Keratinocyte (primary cell): ENCODE measurements around the gene PCCA. TPM values are rescaled to one million over a fixed set of nuclear protein-coding genes. Genes with fewer than 3 reads are reported as not detected.

Experiments
- DNase-seq: peaks from one replicate; pipeline ENCODE4 v3.0.0-alpha.2; 2011; ENCODE audit warnings: low read depth, missing footprints, low spot score
- FAIRE-seq: peaks from 2 replicates; lab custom pipeline; 2011; peaks lifted over from hg19 to GRCh38; lab: Jason Lieb, UNC
- H2AFZ ChIP-seq: 2 replicates; pipeline ENCODE4 v1.6.0; 2012; ENCODE audit warnings: low read length, control low read depth, inconsistent platforms; ENCODE audit not compliant: control insufficient read depth
- H3K27ac ChIP-seq: 2 replicates; pipeline ENCODE4 v1.5.1; 2011; ENCODE audit warnings: low read length; ENCODE audit not compliant: control insufficient read depth, insufficient read depth
- H3K27me3 ChIP-seq: 3 replicates; pipeline ENCODE4 v1.6.0; 2011; ENCODE audit warnings: low read length; ENCODE audit not compliant: control insufficient read depth, insufficient read depth; ENCODE audit errors: extremely low read depth
- H3K36me3 ChIP-seq, 2 experiments: 2 replicates in 1 of 2; 3 replicates in 1 of 2; pipeline ENCODE4 v1.5.1; 2011; ENCODE audit warnings: low read length in 2 of 2, mild to moderate bottlenecking in 1 of 2; ENCODE audit not compliant: control insufficient read depth in 2 of 2, insufficient read depth in 2 of 2; ENCODE audit errors: extremely low read depth in 1 of 2
- H3K4me1 ChIP-seq: 3 replicates; pipeline ENCODE4 v1.5.1; 2011; ENCODE audit warnings: low read length; ENCODE audit not compliant: control insufficient read depth, insufficient read depth; ENCODE audit errors: extremely low read depth
- H3K4me2 ChIP-seq: 3 replicates; pipeline ENCODE4 v1.6.0; 2011; ENCODE audit warnings: low read depth, low read length; ENCODE audit not compliant: control insufficient read depth, insufficient read depth; ENCODE audit errors: extremely low read depth
- H3K4me3 ChIP-seq, 3 experiments: fragments of 200-600 bp in 1 of 3; sonication (generic) in 1 of 3; 2 replicates in 2 of 3; 3 replicates in 1 of 3; pipeline ENCODE4 v1.5.1; 2011 to 2016; ENCODE audit warnings: low read length in 3 of 3, mild to moderate bottlenecking in 3 of 3, control low read depth in 2 of 3, inconsistent platforms in 1 of 3, low read depth in 1 of 3, mixed read lengths in 1 of 3, mixed run types in 1 of 3, moderate library complexity in 1 of 3; ENCODE audit not compliant: control insufficient read depth in 2 of 3, insufficient read depth in 2 of 3; ENCODE audit errors: extremely low read depth in 1 of 3
- H3K79me2 ChIP-seq: 2 replicates; pipeline ENCODE4 v1.6.0; 2012; ENCODE audit warnings: low read length; ENCODE audit not compliant: control insufficient read depth, insufficient read depth
- H3K9ac ChIP-seq: 3 replicates; pipeline ENCODE4 v1.6.0; 2011; ENCODE audit warnings: low read length; ENCODE audit not compliant: control insufficient read depth, insufficient read depth; ENCODE audit errors: extremely low read depth
- H3K9me1 ChIP-seq: 3 replicates; pipeline ENCODE4 v1.6.0; 2011; ENCODE audit warnings: low read length; ENCODE audit not compliant: control insufficient read depth, insufficient read depth; ENCODE audit errors: extremely low read depth
- H3K9me3 ChIP-seq: 2 replicates; pipeline ENCODE4 v1.5.1; 2012; ENCODE audit warnings: low read depth, low read length; ENCODE audit not compliant: control insufficient read depth
- H4K20me1 ChIP-seq: 3 replicates; pipeline ENCODE4 v1.6.0; 2011; ENCODE audit warnings: low read length; ENCODE audit not compliant: control insufficient read depth, insufficient read depth; ENCODE audit errors: extremely low read depth
- CTCF ChIP-seq, 3 experiments: IDR thresholded peaks in 1 of 3; conservative IDR thresholded peaks in 1 of 3; optimal IDR thresholded peaks in 1 of 3; 2 replicates in 2 of 3; 3 replicates in 1 of 3; pipeline versions ENCODE3 to v1.5.1; 2011; ENCODE audit warnings: low read length in 3 of 3, mild to moderate bottlenecking in 3 of 3, moderate library complexity in 2 of 3, control low read depth in 1 of 3, inconsistent platforms in 1 of 3; ENCODE audit not compliant: insufficient read depth in 2 of 3; ENCODE audit errors: extremely low read depth in 1 of 3
- EZH2 ChIP-seq: IDR thresholded peaks from one replicate; pipeline ENCODE4 v1.6.1; 2012; ENCODE audit warnings: inconsistent platforms, mild to moderate bottlenecking, low read length, moderate library complexity
- dilution Hi-C: fragments of 300-500 bp; cut with MboI; formaldehyde crosslinking; loops from one replicate; pipeline ENCODE4 v1.7.0; 2020; ENCODE audit warnings: low sequenced_read_pairs; ENCODE audit not compliant: extremely low pct_ligation_motif_present
- polyA plus RNA-seq, 5 experiments: library from polyadenylated mRNA; depleted of rRNA in 3 of 5; stranded (reverse) in 3 of 5; stranded (forward) in 1 of 5; unstranded in 1 of 5; fragments of >200 nt; gene quantifications; 1 replicate in 1 of 5; 2 replicates in 3 of 5; 3 replicates in 1 of 5; pipeline versions ENCODE4 v1.2.1 to v1.2.3, GENCODE V29; 2011 to 2012; ENCODE audit warnings: missing spikeins in 2 of 5, low read depth in 1 of 5, low replicate concordance in 1 of 5

The PCCA gene
- polyA plus RNA-seq, 1 donor (not counting 4 experiments of a cell fraction or from before 2014, with no cell fraction given), result 8.1 TPM

GRCh38 chr13:100512422-100512821 lies 423.5 kb downstream of the PCCA start:
- no peaks in the 10 kb centered on the region for H3K27me3 ChIP-seq
- FAIRE-seq (no peak), DNase-seq (no peak)
- TF ChIP-seq CTCF (optimal IDR thresholded peaks at IDR 0.05 in 1 of 3, IDR thresholded peaks at IDR 0.05 in 1 of 3, conservative IDR thresholded peaks at IDR 0.05 in 1 of 3; ENCODE audit: extremely low read depth in 1 of 3, insufficient read depth in 2 of 3, low read length in 3 of 3) (no peak), EZH2 (no peak)
- no peaks in the 10 kb centered on the region for H3K4me1 ChIP-seq
- H3K9ac ChIP-seq, result no peak overlapping the region
- no peaks in the 10 kb centered on the region for H4K20me1 ChIP-seq
- no peak overlapping the region for H3K4me2 ChIP-seq
- dilution Hi-C loops, result no loop called here
- H3K79me2 ChIP-seq, result no peaks in the 10 kb centered on the region
- H3K4me3 ChIP-seq, result no peak overlapping the region
- no peak overlapping the region for H3K27ac ChIP-seq
- H3K36me3 ChIP-seq, result peaks cover 0 to 3% of the 10 kb centered on the region in 2 experiments
- no peak overlapping the region for H2AFZ ChIP-seq
- H3K9me1 ChIP-seq, result no peaks in the 10 kb centered on the region
- H3K9me3 ChIP-seq, result no peaks in the 10 kb centered on the region

GRCh38 chr13:100513171-100513570 lies 424.3 kb downstream of the PCCA start:
- DNase-seq (no peak), FAIRE-seq (no peak)
- Histone ChIP-seq H3K4me2 (no peak overlapping the region), H3K27ac (no peak overlapping the region), H3K27me3 (no peaks in the 10 kb centered on the region), H3K79me2 (no peaks in the 10 kb centered on the region), H2AFZ (no peak overlapping the region), H3K36me3 (peaks cover 0 to 3% of the 10 kb centered on the region in 2 experiments), H4K20me1 (no peaks in the 10 kb centered on the region), H3K9ac (no peak overlapping the region), H3K4me3 (no peak overlapping the region), H3K4me1 (no peaks in the 10 kb centered on the region), H3K9me3 (no peaks in the 10 kb centered on the region), H3K9me1 (no peaks in the 10 kb centered on the region)
- TF ChIP-seq CTCF (optimal IDR thresholded peaks at IDR 0.05 in 1 of 3, IDR thresholded peaks at IDR 0.05 in 1 of 3, conservative IDR thresholded peaks at IDR 0.05 in 1 of 3; ENCODE audit: extremely low read depth in 1 of 3, insufficient read depth in 2 of 3, low read length in 3 of 3) (no peak), EZH2 (no peak)
- dilution Hi-C loops, result no loop called here
